GM21723 (cell line): ENCODE measurements around the gene DSE.

ENCODE experiments used
- ATAC-seq: cut with Tn5 transposase; IDR thresholded peaks from one replicate; pipeline ENCODE4 v1.9.1; 2021; ENCODE audit warnings: mild to moderate bottlenecking, moderate library complexity; ENCODE audit not compliant: unreplicated experiment

The DSE gene

DNA sequence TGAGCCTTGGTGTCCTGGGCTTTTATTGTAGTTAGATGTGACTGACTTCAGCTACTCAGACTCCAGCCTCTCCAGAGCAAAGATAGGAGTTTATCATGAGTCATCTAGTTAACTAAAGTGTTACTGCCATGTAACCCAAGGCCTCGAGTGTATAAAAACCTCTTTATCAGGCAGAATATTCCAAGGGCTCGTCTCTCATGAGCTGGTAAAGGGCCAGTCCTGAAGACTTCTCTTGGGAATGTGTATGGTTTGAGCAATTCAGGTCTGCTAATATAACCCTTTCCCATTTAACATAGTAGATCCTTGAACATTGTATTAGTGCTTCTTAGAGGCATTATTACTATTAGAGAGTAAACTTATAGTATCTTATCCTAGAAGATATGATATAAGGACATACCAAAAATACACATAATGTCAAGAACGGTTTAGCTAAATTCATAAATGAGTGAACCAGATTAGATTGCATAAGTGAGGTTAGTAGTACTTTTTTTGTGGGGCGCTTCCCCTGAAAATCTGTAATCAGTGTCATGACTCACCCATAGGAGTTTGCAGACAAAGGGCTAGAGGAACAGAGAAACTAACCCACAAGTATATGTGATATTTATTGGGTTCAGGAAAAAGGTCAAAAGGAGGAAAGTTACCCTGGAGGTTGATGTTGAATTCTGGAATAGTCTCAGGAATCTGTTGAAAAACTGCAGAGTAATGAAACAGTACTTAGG is 16.0 kb downstream of the DSE start:
- ATAC-seq, result peak; percentile 37

DNA sequence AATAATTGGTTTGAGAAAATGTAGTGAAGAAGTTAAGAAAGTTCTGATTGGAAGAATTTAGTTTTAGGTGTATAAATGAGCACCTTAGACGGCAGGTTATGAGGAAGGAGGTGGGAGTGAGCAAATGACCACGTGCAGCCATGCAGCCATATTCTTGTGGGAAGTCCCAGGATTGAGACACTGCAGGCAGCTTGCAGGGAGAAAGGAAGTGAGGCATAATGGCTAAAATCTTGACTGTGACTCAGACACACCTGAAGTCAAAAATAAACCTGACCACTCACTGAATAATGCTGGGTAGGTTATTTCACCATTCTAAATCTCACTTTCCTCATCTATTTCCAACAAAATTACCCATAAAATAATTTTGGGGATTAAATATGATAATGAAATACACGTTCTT is 16.6 kb downstream of the DSE start:
- ATAC-seq, result peak; percentile 63

DNA sequence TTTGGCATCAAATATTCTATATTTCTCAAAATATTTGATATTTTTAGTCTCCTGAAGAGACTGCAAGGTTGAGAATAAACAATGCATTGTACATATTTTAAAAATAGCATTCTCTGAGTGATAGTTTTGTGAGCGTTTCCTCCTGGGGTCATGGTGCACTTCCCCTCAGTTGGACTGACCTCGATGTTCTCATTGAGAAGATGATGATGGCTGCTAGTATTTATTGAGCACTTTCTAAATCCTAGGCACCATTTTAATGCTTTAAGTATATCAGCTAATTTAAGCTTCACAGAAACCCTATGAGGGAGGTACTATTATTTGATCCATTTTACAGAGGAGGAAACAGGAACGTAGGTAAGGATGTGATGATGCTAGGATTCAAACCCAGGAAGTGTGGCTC is 18.2 kb downstream of the DSE start:
- ATAC-seq, result no peak

DNA sequence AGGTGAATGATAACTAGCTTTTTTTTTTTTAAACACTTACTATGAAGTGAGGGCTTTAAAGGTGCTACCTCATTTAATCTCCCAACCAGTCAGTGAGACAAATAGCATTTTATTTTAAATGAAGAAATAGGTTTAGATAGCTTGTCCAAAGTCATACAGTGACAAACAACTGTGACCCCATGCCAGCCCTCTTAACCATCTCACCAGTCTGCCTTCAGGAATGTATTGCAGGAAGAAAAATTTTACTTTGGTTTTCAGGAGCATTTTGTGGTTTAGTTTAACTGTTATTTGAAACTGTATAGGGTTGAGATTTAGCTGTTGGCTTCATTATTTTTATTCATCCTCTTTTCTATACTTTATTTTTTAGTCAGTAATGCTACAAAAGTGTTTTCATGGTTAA is 18.6 kb downstream of the DSE start:
- ATAC-seq, result no peak

DNA sequence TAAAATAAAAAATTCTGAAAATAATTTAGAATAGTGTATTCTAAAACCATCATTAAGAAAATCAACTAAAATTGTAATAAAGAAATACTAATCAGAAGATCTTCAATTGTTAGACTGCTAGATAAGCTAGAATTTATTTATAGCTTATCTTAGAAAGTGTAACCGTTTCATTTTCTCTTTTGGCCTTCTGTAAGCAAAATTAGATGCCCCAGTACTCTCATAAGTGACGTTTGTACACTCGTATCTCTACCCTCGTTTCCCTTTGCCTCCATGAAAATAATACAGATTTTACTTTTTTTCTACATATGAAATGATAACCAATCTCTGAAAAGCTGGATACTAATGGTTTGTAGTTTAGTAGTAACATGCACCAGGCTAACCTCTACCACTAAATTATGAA is 19.8 kb downstream of the DSE start:
- ATAC-seq, result peak; percentile 48

DNA sequence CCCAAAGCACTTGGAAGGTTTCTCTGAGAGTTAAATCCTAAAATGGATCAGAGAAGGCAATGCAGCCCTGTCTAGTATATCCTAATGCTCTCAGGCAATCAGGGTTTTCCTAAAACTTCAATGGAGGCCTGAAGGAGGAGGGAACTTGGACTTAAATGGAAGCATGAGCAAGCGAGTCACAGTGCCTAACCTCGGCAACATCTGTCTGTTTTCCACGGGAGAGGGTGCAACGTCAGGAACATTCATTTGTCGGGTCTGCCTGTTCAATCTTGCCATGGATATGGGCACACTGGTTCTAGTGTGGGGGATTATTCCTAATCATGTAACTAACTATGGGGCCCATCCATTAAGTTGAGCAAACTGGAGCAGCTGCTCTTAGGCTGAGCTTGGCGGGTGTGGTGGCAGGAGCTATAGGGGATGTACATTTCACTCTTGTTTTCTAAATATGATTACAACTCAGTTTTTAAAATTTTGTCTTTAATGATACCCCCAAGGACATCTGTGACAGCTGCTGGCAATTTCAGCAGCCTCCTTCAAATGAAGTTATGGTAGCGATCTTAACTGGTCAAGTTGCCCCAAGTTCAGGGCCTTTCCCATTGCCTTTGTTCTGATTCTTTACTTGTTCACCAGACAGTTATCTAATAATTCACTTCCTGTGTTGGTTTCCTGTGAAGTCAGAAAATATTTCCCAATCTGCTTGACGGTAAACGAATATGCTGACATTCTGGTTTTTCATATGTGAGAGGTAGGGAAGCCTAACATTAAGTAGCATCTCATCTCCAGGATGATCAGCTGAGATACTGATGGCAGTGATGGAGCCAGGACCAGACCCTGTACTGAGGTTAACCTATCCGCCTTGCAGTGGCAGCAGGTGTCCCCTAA is 21.6 kb downstream of the DSE start:
- ATAC-seq, result no peak

DNA sequence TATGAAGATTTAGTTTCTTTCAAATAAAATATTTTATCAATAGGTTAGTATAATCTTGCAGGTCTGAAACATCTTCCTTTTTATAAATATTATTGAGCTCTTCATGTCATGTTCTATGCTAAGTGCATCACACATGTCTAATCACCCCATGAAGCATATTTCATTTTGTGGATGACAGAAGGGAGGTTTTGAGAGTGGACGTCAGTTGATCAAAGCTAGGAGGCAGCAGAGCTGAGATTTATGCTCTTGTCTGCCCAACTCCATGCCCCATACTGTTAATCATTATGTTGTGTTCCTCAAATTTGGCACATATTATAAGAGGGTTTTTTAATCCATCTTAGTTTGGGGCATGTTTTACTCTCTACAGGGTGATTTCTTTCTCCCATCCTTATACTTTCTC is 22.7 kb downstream of the DSE start:
- no peak for ATAC-seq

DNA sequence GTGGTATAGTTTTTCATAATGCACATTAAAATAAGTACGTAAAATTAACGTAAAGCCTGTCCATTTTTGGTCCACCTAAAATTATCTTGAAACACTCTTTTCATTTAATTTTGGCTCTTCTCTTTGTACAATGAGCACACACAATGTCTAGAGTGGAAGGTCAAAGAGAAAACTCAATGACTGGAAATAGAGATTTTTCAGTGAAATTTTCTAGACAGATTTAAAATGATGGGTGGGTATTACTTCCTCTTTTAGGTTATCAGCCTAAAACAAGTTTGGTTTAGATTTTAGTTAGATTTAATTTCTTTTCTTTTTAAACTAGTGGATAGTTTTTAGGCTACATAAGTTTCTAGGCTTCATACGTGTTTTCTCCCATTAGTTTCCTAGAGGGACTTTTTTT is 24.9 kb downstream of the DSE start:
- ATAC-seq, result no peak

DNA sequence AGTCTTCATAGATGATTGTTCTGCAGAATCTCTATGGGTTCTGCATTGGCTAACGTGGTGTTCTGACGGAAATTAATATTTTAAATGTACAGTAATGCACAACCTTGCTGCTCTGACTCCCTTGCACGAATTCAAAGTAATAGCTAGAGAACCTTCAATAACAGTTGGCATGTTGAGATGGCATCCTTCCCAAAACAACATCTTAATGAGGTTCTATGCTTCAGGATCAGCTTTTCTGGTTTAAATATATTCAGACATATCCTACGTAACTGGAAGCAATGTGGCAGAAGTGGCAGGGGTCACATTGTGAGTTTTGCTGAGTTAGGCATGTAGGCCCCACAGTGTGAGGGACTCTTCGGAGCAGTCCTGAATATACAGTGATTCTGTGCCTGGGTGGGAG is 25.7 kb downstream of the DSE start:
- no peak for ATAC-seq

DNA sequence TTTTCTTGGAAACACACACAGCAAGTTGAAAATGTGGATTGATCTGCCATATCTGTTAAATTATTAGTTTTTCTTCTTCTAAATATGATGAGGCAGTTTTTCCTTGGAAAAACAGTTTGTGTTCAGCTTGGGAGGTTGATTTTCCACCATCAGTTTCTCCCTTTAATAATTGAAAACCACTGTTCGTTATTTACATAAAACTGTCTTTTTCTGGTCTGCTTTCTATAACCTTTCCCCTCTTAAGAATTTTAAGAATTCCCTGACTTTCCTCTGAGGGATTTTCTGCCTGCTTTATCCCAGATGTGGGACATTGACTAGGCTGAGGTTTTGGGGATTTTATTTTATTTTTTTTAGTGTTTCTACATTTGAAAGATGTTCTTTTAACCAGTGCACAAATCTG is 27.2 kb downstream of the DSE start:
- no peak for ATAC-seq

DNA sequence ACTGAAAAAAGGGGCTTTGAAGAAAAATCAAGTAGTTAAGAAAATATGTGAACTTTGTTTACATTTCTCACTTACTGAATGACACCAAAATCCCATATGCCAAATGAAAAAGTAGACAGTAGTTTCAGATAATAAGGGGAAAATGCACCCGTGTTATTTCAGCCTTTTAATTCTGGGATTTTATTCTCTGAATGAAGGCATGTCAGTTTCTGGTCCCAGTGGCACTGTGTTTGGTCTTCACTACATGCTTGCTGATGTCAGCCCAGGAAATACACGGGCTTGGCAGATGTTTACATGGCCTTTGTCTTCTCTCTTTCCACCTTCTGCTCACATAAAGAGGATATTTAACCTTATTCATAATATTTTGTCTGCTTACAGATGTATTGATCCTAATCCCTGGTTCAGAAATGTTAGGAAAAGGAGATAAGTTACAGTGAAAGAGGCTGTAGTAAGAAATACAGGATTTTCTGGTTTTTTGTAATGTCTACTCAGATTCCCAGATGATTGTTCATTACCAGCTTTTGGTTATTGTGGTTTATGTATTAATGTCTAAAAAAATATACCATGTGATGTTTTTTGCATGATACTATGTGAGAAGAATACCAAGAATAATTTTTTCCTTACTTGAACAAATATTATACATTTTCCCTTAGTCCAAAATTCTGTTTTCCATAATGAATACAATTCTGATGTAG is 27.7 kb downstream of the DSE start:
- ATAC-seq, result no peak

DNA sequence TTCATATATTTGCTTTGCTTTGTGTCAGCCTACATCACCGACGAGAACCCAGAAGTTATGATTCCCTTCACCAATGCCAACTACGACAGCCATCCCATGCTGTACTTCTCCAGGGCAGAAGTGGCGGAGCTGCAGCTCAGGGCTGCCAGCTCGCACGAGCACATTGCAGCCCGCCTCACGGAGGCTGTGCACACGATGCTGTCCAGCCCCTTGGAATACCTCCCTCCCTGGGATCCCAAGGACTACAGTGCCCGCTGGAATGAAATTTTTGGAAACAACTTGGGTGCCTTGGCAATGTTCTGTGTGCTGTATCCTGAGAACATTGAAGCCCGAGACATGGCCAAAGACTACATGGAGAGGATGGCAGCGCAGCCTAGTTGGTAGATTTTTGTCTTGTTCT is 28.5 kb downstream of the DSE start:
- ATAC-seq, result no peak

DNA sequence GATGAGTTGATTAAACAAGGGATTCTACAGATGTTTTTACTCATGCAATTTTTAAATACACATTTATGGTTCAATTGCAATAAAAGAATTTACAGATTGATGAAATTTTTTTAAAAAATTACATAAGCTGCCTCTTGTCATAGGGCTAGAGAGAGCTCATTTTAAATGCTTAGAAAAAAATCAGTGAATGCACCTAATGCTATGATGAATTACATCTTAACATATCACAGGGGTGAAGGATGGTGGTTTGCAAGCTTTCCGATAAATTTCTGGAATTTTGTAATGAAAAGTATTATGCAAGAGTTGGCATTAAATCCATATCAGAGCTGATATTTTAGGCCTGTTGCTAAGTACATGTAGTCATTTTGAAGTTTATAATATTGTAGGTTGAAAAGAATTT is 29.6 kb downstream of the DSE start:
- ATAC-seq, result no peak

DNA sequence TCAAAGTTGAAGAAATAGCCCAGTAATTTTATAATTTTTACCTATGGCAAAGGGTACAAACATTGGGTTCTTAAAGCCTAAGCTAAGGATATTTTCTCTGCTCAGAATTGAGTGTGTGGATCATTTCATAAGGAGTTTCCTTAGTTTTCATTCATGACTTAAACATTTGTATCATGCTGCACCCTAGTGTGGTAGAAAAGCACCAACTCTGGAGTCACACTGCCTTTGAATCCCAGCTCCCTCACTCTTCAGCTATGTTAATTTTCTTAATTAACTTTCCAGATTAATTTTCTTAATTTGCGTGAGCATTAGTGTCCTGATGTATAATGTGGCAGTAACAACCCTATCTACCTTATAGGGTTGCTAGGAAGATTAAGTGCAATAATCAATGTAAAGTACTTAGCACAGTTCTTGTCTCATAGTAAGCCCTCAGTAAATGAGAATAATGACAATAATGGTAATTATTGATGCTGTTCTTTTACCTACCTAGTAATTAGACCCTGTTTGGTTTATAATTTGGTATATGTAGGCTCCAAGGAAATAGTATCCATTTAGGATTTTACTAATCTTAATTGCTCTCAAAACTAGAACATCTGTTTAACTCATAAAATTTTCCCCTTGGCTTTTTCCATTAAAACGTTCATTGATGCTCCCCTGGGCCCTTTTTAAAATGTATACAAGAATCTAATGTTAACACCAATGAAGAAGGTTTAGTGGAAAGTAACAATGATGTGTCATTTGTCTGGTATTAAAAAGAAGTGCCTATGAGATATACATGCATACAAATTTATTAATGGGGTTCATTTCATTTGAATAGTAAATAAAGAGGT is 31.6 kb downstream of the DSE start:
- no peak for ATAC-seq

DNA sequence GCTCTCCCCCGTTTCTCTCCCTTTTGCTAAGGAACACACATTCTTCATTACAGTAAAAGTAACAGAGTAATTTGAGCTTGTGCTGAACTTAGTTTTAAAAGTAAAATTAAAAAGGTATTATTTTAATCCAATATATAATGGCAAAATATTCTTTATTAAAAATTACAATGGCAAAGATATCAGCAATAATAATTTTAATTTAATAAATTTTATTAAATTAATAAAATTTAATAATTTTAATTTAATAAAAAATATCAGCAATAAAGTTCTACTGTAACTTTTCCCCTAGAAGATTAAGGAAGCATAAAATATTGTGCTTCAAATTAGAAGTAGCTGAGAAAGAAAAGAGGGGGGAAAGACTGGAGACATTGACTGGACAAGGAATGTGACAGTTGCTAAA is 32.5 kb downstream of the DSE start:
- no peak for ATAC-seq

DNA sequence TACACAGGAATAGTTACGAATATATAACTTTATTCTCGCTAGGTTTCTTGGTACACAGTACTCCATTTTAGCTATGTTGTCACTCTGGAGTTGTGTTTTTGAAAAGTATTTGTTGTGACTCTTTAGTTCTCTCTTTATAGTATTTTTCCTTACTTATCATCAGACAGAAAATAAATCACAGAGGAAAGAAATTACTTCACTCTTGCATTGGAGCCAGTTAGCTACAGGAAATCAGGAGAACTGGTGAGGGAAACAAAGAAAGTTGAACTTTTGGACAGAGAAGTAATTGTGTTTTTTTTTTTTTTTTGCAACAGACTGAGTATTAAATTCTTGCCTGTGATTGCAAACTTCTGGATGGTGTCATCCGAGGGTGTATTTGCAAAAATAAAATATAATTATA is 33.9 kb downstream of the DSE start:
- ATAC-seq, result no peak

DNA sequence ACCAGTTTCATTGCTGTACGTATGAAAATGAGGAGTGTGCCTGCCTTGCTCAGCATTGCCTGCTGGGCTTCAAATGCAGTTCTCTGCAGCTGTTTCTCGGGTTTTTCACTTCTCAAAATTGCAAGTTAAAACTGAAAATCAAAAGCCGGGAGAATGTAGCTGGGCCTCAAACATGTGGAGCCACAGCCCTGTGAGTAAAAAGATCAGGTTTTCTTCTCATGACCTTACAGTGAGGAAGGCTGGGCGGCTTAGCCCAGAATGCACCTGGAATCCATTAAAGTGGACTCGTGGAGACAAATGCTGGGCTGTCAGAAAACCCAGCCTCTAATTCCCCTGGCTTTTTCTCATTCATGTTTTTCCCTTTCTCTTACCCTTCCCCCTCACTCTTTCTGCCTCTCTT is 34.4 kb downstream of the DSE start:
- peak; percentile 65 for ATAC-seq

DNA sequence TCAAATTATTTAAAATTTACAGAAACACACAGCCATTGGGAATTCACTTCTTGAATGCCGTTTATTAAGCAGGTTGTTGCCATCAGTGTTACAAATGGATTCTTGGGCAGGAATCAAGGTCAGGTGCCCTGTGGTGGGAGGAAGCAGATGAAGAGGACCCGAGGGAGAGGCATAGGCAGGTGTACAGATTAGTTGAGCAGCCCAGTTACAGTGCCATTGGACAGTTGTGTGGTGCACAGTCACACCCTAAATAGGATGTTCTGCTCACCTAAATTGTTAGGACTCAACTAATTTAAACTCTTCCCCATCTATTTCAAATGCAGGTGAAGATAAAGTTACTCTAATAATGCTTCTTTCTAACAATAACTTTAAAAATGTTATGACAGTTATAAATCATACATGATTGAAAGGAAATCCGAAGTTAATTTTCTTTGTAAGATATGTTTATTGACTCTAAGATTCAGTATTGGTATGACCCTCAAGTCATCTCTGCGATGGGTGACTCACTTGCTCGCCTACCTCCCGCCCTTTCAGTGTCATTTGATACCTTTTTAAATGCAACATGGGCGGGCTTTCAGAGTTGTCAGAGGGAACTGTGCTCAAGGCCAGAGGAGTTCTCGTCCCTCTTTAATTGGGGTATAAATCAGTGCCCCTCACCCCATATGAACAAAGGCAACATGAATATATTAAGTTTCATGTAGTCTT is 35.1 kb downstream of the DSE start:
- no peak for ATAC-seq

DNA sequence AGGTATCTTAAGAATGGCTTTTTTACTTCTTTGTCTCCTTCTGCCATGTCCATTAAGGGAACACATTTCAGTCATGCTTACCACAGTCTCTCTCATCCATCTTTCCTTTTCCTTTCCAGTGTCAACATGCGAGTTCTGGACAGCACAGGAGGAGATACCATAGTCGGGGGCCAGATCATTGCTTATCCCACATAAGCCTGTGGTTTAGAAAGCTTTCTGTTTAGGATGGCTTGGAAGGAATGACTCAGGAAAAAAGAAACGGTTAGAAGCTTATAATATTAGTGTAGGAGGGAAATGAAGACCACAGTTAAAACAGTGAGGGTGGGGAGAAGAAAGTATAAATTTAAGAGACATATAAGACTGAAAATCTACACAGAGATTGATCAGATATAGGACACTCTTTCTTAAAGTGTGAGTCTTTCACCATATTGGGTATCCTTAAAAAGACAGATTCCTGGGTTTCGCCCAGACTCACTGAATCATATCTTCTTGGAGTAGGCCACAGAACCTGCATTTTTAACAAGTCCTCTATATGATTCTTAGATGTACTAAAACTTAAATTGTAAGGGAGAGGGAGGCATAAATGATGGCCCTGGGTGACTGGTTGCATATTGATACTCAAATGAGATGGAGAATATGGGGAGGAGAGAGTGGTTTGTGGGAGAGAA is 36.1 kb downstream of the DSE start:
- ATAC-seq, result no peak

DNA sequence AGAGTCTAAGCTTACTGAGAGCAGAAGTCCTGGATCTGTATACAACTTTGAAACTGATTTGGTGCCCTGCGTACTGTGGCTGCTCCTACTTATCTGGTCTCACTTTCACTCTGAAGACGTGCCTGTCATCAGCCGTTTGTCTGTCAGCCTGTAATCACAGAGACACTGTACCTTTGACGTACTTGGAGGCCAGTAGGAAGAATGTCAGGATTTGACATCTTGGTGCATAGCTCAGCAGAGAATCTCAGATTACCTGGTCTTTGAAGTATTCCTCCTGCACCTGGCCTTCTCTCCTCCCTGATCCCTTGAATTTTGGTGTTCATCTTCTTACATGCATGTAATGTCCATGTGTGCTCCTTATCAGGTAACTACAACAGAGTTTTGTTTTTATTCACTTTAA is 37.7 kb downstream of the DSE start:
- peak; percentile 35 for ATAC-seq
